Astrocyte of the spinal cord (primary cell): ENCODE results near the gene SLC38A10.

Experiments used
- DNase-seq: peaks from one replicate; pipeline ENCODE4 v3.0.0; 2011; ENCODE audit warnings: low read depth, low spot score
- H3K4me3 ChIP-seq: 2 replicates; pipeline ENCODE4 v1.5.1; 2011; ENCODE audit warnings: low read depth, mild to moderate bottlenecking, low read length, moderate library complexity
- CTCF ChIP-seq: IDR thresholded peaks from 2 replicates; pipeline ENCODE4 v1.5.1; 2012; ENCODE audit warnings: low read depth, mild to moderate bottlenecking, low read length, inconsistent platforms
- in situ Hi-C: cut with HindIII; loops from 2 replicates; pipeline ENCODE4 v1.10.0; 2017; ENCODE audit warnings: low sequenced_read_pairs

The SLC38A10 gene

GRCh38 chr17:81295031-81295675, at the start of gene SLC38A10:
TSS of gene SLC38A10 (minus strand) at chr17:81295307. CDS start at chr17:81294921, 386 bp downstream.
- peak; percentile 79 for DNase-seq
- TF ChIP-seq CTCF: peak; percentile 7
- peak within 1 kb of the TSS; percentile 56 for H3K4me3 ChIP-seq
- in situ Hi-C loops: no loop called here

- peak; percentile 58 for DNase-seq
- TF ChIP-seq CTCF: no peak
- in situ Hi-C loops: no loop called here
- peak overlapping the region; percentile 96 for H3K4me3 ChIP-seq
Measured at GRCh38 chr17:81342269-81343070, 47.4 kb upstream of the SLC38A10 start.

GRCh38 chr17:81341516-81342268, 46.6 kb upstream of the SLC38A10 start:
- in situ Hi-C loops: no loop called here
- H3K4me3 ChIP-seq: peak overlapping the region; percentile 96
- no peak for TF ChIP-seq CTCF
- DNase-seq: peak; percentile 58

GRCh38 chr17:81340607-81341515, 45.8 kb upstream of the SLC38A10 start:
- peak overlapping the region; percentile 96 for H3K4me3 ChIP-seq
- TF ChIP-seq CTCF: no peak
- in situ Hi-C loops: no loop called here
- DNase-seq: no peak

- in situ Hi-C loops: no loop called here
Measured at GRCh38 chr17:81339534-81340296, 44.6 kb upstream of the SLC38A10 start.

More at GRCh38 chr17:81339534-81340296, 44.6 kb upstream of the SLC38A10 start:
- DNase-seq: no peak
- H3K4me3 ChIP-seq: no peak overlapping the region
- no peak for TF ChIP-seq CTCF
